Thyroid gland (tissue), 4 donors: ENCODE measurements around the gene FHIT. TPM values are rescaled to one million over a fixed set of nuclear protein-coding genes. Genes with fewer than 3 reads are reported as not detected.

ENCODE experiments used
- DNase-seq, 2 donors: peaks; one replicate each; pipeline ENCODE4 v3.0.0-alpha.2; 2019
- H3K27ac ChIP-seq, 3 donors: fragments of 200-600 bp; sonication (generic); 1 replicate in 2 of 3; 2 replicates in 1 of 3; pipeline ENCODE4 v1.5.1; 2016 to 2019; ENCODE audit warnings: mild to moderate bottlenecking in 1 of 3, moderate library complexity in 1 of 3
- H3K27me3 ChIP-seq: fragments of 200-600 bp; sonication (generic); one replicate; pipeline ENCODE4 v1.5.1; 2019
- H3K36me3 ChIP-seq, 2 donors: fragments of 200-600 bp; sonication (generic); one replicate each; pipeline ENCODE4 v1.5.1; 2016 to 2019
- H3K4me1 ChIP-seq, 2 donors: fragments of 200-600 bp; sonication (generic); one replicate each; pipeline ENCODE4 v1.5.1; 2017 to 2019
- H3K4me3 ChIP-seq, 3 donors: fragments of 200-600 bp; sonication (generic); replicated peaks in 1 of 3; 1 replicate in 2 of 3; 2 replicates in 1 of 3; pipeline ENCODE4 v1.5.1; 2016; ENCODE audit warnings: mild to moderate bottlenecking in 1 of 3
- H3K9me3 ChIP-seq: fragments of 200-600 bp; sonication (generic); one replicate; pipeline ENCODE4 v1.5.1; 2017
- POLR2A ChIP-seq, 2 donors: fragments of 450-650 bp; IDR thresholded peaks; one replicate each; pipeline ENCODE4 v1.6.1; 2017; ENCODE audit warnings: antibody characterized with exemption in 2 of 2, mild to moderate bottlenecking in 2 of 2, moderate library complexity in 1 of 2
- WGBS, 2 donors: methylation state at CpG; one replicate each; pipeline ENCODE4 v1.1.5; 2017; 5-methylcytosine and 5-hydroxymethylcytosine counted together
- intact Hi-C: fragments of 100-400 bp; cut with DNase I; formaldehyde crosslinking; loops from one replicate; pipeline ENCODE4 v1.15.1; 2023
- total RNA-seq, 4 donors: library from RNA; depleted of rRNA; stranded (reverse); fragments of >200 nt; gene quantifications; one replicate each; pipeline ENCODE4 v1.2.3, GENCODE V29; 2016
- TF ChIP-seq, protein P1 (sequence below), 6 experiments: fragments of 200-600 bp in 3 of 6; fragments of 450-650 bp in 3 of 6; sonication (generic) in 3 of 6; IDR thresholded peaks; one replicate each; pipeline ENCODE4 v1.5.1; 2016 to 2019; ENCODE audit warnings: antibody characterized with exemption in 6 of 6, mild to moderate bottlenecking in 2 of 6, inconsistent platforms in 1 of 6, moderate library complexity in 1 of 6

The FHIT gene
- total RNA-seq, 4 donors from 2014 or later = 12.2 to 18.9 (median 16.2) TPM

GRCh38 chr3:60575718-60576272, 675.5 kb downstream of the FHIT start:
- no peaks in the 10 kb centered on the region for H3K36me3 ChIP-seq
- H3K27me3 ChIP-seq = no peaks in the 10 kb centered on the region
- whole genome bisulfite sequencing, 2 donors = 81 to 83% methylated on average over 8 of the region's 8 CpGs
- TF ChIP-seq, protein P1, sequence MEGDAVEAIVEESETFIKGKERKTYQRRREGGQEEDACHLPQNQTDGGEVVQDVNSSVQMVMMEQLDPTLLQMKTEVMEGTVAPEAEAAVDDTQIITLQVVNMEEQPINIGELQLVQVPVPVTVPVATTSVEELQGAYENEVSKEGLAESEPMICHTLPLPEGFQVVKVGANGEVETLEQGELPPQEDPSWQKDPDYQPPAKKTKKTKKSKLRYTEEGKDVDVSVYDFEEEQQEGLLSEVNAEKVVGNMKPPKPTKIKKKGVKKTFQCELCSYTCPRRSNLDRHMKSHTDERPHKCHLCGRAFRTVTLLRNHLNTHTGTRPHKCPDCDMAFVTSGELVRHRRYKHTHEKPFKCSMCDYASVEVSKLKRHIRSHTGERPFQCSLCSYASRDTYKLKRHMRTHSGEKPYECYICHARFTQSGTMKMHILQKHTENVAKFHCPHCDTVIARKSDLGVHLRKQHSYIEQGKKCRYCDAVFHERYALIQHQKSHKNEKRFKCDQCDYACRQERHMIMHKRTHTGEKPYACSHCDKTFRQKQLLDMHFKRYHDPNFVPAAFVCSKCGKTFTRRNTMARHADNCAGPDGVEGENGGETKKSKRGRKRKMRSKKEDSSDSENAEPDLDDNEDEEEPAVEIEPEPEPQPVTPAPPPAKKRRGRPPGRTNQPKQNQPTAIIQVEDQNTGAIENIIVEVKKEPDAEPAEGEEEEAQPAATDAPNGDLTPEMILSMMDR (IDR thresholded peaks at IDR 0.05) = no peak
- TF ChIP-seq POLR2A (IDR thresholded peaks at IDR 0.05) = no peak
- no peak overlapping the region for H3K27ac ChIP-seq
- H3K9me3 ChIP-seq = no peaks in the 10 kb centered on the region
- peaks cover 0 to 5% of the 10 kb centered on the region in 2 donors for H3K4me1 ChIP-seq
- no peak overlapping the region for H3K4me3 ChIP-seq
- no peak for DNase-seq
- intact Hi-C loops = no loop called here

GRCh38 chr3:60574046-60574769, 677.0 kb downstream of the FHIT start:
- H3K36me3 ChIP-seq = no peaks in the 10 kb centered on the region
- H3K27ac ChIP-seq = no peak overlapping the region
- H3K4me3 ChIP-seq = no peak overlapping the region
- H3K27me3 ChIP-seq = no peaks in the 10 kb centered on the region
- TF ChIP-seq POLR2A (IDR thresholded peaks at IDR 0.05) = no peak
- TF ChIP-seq, protein P1 (IDR thresholded peaks at IDR 0.05) = no peak
- intact Hi-C loops = no loop called here
- DNase-seq = no peak
- no peaks in the 10 kb centered on the region for H3K9me3 ChIP-seq
- 76 to 84% methylated on average over 10 of the region's 10 CpGs for WGBS, 2 donors
- peaks cover 0 to 5% of the 10 kb centered on the region in 2 donors for H3K4me1 ChIP-seq

- Histone ChIP-seq H3K4me1 (no peaks in the 10 kb centered on the region), H3K27me3 (no peaks in the 10 kb centered on the region), H3K9me3 (no peaks in the 10 kb centered on the region), H3K27ac (no peak overlapping the region), H3K36me3 (no peaks in the 10 kb centered on the region), H3K4me3 (no peak overlapping the region)
- TF ChIP-seq, protein P1 (IDR thresholded peaks at IDR 0.05) = no peak
- no peak for TF ChIP-seq POLR2A (IDR thresholded peaks at IDR 0.05)
- no peak for DNase-seq
- intact Hi-C loops = no loop called here
- WGBS, 2 donors = 88 to 94% methylated on average over 9 of the region's 9 CpGs
Observed at GRCh38 chr3:60573494-60573893, 677.8 kb downstream of the FHIT start.

GRCh38 chr3:60571511-60571910, 679.7 kb downstream of the FHIT start:
- intact Hi-C loops = no loop called here
- Histone ChIP-seq H3K4me3 (no peak overlapping the region), H3K9me3 (no peaks in the 10 kb centered on the region), H3K27me3 (no peaks in the 10 kb centered on the region), H3K27ac (no peak overlapping the region), H3K4me1 (no peaks in the 10 kb centered on the region), H3K36me3 (no peaks in the 10 kb centered on the region)
- DNase-seq = no peak
- TF ChIP-seq POLR2A (IDR thresholded peaks at IDR 0.05) = no peak
- TF ChIP-seq, protein P1 (IDR thresholded peaks at IDR 0.05) = no peak
- WGBS, 2 donors = 90 to 92% methylated on average over 2 of the region's 2 CpGs

GRCh38 chr3:60557122-60557521, 694.1 kb downstream of the FHIT start:
- no peaks in the 10 kb centered on the region for H3K36me3 ChIP-seq
- no peaks in the 10 kb centered on the region for H3K9me3 ChIP-seq
- 95% methylated on average over 3 of the region's 3 CpGs for WGBS, 2 donors
- DNase-seq = no peak
- H3K27me3 ChIP-seq = no peaks in the 10 kb centered on the region
- no peak overlapping the region for H3K4me3 ChIP-seq
- no peak overlapping the region for H3K27ac ChIP-seq
- intact Hi-C loops = no loop called here
- TF ChIP-seq, protein P1 (IDR thresholded peaks at IDR 0.05) = no peak
- TF ChIP-seq POLR2A (IDR thresholded peaks at IDR 0.05) = no peak
- H3K4me1 ChIP-seq = no peaks in the 10 kb centered on the region
